Measurements from ENCODE around the gene IL2RA.
"Not testable (repeated sequence)": the region's sequence is repeated elsewhere in the genome, so short reads cannot be mapped to it uniquely, and the experiment has no call there.

IL2RA gene

DNA sequence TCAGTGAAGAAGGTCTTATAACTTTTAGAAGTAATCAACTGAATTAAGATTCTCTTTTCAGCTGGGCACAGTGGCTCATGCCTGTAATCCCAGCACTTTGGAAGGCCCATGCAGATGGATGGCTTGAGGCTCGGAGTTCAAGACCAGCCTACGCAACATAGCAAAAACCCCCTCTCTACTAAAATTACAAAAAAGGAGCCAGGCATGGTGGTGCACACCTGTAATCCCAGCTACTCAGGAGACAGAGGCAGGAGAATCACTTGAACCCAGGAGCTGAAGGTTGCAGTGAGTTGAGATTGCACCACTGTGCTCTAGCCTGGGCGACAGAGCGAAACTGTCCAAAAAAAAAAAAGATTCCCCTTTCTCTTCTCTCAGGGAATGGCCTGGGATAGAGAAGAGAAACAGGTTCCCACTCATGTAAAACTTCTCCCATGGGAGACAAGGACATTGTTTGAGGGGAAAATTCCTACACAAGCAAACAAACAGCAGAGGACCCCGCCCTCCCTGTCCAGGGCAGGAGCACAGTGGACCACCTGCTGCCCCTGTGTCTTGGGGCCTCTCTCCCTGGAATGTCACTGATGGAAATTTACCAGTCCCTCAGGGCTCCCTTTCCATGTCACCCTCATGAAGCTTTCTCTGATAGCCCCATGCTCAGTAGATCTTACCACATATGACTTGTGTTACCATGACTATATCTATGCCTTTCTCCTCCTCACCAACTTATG is 5.6 kb downstream of the IL2RA start:
- no peak for DNase-seq

DNA sequence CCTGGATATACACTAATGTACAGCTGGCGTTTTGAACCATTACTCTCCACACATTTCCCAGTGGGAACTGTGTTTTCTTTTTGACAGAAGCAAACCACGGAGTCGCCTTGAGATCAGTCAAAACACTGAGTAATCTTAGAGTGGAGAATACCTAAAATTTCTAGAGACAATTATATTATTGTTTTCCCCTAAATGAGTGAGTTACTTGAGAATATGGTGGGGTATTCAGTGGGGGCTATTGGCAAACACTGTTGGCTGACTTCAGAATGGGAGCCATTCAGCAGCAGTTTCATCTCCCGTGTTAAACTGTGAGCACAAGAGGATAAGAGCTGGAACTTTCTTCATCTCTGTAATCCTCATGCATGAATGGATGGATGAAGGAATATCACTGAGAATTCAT is 6.2 kb downstream of the IL2RA start:
- DNase-seq, result no peak

DNA sequence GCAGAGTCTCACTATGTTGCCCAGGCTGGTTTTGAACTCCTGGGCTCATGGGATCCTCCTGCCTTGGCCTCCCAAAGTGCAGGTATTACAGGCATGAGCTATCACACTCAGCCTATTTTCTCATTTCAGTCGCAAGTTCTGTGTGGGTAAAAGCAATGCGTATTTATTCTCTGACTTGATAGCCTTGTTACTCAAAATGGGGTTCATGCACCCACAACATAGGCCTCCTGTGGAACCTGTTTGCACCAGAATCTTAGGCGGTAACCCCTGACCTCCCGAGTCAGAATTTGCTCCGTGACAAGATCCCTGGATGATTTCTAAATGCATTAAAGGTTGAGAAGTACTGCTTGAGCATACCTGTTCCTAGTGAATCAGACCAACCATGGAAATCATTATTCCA is 7.3 kb downstream of the IL2RA start:
- DNase-seq, result no peak

DNA sequence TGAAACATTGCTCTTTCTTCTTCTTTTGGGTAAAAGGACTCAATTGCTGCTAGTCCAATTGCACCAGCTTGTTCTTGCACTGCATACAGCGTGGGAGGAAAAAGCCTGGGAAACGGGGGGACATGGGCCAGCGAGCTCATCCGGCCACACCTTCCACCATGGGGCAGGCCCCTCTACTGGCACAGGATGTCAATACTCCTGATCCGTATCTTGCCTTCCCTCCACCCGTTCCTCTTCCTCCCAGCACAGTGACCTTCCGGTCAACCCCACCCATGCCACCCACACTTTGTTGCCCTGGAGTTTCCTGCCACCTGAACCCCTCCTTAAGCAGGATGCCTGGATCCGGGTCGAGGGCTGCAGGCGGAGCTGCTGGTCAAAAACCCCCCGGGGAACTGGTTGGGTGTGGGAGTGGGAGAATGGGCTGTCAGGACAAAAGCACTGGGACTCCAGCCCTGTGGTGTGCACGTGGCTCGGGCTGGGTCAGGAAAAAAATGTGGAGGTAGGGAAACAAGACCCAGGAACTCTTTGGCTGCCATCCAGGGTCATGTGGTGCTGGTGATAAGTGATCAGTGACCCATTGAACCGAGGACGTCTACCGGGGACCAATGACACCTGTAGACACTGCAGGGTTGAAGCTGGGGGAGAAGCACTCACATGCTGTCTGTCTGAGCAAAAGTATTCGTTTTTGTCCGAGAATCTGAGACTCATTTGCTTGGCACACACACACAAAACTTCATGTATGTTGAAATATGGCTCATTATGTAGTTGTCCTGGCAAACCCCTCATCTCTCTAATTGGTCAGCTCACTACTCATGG is 8.1 kb downstream of the IL2RA start:
- no peak for DNase-seq

DNA sequence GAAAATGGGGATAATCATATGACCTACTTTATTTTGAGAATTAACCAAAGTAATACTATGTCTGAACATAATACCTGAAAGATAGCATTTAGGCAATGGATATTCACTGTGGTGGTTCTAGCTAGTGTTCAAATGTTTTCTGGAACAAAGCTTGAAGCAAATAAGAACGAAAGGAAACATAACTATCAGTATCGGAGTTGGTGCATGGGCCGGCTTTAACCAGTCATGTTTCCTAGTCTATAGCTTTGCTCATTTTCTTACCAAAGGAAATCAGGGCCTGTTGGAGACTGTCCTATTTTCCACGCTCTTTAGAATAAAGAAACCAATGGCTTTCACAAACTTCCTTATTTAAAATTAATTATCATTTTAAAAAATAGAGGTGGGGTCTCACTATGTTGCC is 8.9 kb downstream of the IL2RA start:
- no peak for DNase-seq

DNA sequence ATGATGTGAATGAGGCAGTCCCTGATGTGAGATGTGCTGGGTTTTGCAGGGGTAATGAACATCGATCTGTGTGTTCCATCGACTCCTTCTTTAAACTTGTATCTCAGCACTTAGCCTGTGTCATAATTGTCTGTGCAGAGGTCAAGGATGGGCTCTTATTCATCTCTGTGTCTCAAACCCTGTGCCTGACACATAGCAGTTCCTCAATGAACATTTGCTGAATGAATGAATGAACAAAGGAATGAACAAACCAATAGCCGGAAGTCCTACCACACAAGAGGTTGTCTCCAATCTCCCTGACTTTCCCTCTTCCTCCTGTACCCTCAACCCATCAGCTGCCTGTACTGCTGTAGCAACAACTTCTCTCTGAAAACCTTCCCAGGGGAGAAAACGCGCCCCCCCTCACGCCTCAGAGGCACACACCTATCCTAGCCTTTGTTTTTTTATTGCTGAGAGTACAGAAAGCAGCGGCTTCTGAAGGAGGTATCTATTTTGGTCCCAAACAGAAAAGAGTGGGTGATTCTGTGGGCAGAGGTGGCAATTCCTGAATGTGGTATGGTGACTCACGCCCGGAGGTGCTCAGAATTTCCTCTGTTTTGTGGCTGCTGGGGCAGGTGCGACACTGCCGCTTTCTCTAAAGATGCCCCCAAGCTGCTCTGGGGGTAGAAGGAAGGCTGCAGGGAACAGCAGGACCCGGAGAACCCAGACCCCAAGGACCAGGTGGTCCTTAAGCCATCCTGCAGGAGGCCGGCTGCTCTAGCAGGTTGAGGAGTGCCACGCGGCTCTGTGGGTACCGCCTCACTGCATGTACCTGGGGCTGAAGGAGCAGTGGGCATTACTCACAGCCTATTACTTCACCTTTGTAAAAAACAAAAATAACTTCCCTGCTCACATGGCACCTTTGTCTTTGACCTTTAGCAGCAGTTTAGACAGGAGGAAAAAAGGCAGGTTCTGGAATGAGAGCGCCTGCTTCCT is 9.6 kb downstream of the IL2RA start:
- no peak for DNase-seq

DNA sequence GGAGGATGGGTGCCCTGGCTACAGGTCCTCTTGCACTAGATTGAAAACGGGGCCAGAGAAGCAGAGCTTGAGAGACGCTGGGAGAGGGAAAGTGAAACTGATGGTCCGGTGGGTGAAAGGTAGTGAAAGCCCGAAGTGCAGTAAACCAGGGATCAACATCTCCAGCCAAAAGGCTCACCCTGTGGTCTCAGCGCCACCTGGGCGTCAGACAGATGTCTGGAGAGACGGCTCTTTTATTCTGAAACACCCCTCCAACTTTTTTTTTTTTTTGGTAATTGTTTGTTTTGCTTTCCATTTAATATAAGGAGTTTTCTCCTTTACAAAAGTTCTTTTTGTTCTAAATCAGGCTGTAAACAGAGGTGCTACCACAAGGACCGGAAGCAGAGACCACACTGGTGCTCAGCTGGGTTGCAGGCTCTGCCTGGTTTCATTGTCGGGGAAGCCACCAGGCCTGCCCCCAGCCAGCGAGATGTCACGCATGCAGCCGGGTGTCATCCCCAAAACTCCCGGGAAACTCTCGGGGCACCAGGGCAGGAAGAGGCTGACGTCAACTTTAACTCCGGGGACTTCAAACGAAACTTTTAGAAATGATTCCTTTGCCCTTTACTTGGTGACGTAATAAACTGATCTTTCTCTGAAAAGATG is 11.2 kb downstream of the IL2RA start:
- DNase-seq, result no peak

DNA sequence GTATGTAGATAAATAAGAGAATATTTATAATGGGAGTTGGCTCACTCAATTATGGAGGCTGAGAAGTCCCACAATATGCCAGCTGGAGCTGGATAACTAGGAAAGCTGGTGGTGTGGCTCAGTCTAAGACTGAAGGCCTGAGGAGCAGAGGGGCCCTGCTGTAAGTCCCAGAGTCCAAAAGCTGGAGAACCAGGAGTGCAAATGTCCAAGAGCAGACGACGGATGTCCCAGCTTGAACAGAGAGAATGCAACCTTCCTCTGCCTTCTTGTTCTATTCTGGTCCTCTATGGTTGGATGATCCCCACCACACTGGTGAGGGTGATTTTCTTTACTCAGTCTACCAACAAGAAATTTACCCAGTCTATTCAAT is 13.2 kb downstream of the IL2RA start:
- DNase-seq, result no peak

DNA sequence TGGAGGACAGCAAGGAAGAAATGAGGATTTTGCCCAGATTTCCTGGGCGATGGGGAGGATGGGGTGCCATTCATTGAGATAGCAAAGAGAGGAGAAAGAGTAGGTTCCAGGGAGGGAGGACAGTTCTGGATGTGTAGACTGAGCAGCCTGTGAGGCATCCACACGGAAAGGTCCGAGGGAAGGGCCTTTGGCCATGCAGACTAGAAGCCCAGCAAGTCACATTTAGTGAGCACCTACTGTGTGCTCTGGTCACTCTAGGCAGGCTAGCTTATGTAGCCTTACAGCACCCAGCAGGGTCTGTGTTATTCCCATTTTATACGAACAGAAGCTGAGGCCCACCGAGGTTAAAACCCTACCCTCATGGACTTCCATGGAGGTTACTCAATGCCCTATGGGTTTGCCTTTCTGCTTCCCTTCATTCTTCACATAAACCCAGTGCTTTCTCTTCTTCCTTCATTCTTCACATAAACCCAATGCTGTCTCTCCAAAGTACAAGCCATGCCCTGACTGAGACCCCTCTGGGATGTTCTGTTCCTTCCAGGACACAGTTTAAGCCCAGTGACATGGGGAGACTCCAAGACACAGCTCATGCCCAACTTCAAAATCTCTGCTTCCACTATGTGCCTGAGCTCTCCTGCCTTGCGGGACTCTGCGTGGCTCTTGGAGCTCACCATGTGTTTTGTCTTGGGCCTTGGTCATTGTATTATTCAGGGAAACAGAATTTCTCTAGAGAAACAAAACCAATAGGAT is 13.7 kb downstream of the IL2RA start:
- no peak for DNase-seq

DNA sequence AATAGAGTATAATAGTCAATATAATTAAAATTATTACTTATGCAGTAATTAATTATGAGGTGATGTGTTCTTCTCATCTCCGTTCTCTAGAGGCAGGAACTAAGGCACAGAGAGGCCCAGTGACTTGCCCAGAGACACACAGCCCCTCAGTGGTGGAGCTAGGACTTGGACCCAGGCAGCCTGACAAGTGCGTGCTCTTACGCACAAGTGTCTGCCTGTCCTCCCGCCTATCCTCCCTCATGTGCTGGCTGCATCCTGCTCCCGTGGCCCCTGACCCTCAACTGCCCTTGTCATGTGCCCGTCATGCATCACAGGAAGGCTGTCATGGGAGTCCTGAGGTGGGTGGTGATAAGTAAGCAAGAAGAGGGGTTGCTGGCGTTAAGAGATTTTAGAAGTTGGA is 14.3 kb downstream of the IL2RA start:
- DNase-seq, result no peak

DNA sequence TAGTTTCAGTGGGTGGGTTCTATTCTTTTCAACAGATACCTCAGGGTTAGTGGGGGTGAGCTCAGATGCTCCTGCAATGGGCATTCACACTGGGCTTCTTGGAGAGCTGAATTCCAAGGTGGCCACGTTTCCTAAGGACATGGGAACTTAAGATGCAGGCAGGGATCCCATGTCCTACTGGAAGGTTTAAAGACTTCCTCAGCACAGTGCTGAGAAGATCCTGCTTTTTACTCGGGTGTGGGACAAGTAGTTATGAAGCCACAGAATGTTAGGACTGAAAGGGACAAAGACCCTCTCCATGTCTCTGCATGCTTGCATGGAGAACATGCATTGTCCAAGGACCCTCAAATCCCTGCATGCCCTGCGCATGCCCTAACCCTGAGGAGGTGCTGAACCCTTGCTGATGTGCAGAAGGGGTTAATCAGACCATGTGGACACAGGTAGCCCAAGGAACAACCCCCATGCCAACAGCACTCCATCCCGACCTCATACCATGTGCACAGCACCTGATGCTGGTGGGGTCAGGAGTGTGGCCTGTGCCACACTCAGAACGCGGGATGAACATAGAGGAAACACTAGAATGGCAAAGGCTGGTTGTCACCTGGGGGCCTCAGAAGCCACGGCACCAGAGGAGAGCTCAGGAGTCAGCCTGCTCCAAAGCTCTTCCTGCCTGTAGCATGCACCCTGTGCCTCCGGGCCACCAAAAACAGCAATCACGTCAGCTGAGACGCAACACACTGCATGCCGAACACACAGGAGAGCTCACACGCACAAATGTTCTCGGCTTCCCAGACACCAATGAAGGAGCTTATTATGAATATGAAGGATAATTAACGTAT is 15.2 kb downstream of the IL2RA start:
- no peak for DNase-seq

DNA sequence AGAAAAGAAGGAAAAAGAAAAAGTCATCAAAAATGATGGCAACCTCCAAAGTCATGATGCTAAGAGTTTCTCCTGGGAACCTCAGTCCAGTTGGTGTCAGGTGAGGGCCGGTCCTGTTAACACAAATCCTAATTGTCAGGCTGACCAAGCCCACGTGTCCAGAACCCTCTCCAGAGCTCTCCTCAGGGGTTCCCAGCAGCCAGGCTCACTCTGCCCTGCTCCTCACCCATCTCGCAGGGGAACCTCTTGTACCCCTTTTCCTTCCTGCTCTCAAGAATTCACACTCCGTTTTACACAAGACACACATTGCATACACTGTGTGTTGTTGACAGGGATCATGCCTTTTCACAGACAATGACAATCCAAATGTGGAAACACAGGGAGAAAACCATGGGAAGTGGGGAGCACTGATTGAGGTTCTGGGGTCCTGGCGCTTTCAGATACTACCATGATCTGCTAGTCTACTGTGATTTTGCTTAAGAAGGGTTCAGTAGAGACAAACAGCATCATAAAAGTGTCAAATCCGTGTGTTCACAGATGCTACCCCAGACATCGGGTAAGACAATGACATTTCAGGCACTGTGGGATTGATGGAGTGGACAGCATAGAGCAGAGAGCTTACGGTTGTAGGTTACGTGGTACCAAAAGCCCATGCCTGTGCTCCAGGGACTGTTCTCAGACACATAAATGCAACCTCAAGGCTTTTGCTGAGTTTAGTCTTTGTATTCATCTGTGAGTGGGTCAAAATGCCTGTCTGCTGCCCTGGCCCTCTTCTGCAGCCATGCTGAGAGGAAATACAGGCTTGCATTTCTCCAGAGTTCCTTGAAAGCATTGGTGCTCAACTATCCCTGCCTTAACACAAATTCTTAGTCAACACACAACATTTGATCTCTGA is 16.0 kb downstream of the IL2RA start:
- no peak for DNase-seq

DNA sequence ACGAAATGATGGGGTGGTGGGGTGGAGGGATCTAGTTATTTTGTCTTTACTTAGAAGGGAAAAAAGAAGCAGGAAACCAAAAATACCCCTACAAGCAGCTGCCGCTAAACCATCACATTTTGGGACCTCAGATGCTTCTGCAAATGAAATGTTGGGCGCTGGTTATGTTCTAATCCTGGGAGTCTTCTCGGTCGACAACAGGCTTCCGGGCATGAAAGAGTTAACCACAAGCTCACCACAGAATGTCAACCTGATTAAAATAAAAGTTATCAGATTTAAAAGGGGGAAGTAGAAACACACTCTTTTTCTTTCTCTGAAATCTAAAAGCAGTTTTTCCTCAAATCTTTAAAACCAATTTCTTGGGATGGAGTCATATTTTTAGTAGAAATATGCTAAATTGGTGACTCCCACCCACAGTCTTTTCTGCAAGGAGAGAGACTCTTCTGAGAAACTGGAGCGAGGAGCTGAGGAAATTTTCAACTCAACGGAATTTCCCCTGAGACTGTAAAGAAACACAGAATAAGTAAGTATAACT is 16.8 kb downstream of the IL2RA start:
- DNase-seq, result no peak

DNA sequence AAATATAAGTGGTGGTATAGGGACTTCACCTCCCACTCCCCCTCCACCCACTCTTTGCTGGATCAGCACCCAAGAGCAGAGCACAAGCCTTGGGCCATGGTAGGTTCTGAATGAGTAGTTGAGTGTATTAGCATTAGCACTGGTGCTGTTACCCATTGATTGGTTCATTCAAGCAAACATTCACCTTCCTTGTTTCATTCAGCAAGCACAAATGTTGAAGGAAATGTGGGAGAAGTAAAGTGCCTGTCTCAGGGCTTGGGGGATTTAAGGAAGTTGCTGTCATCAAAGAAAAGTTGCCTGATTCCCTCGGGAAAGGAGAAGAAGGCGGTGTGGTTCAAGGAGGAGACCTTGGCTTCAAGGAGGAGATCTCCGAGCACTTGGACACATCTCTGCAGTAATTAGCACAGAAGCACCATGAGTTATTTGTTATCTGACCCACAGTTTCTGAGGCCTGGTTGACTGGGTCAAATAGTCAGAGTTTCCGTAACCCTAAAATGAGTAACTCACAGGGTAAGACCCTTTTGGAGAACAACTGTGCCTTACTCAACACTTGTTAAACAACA is 17.3 kb downstream of the IL2RA start:
- no peak for DNase-seq

DNA sequence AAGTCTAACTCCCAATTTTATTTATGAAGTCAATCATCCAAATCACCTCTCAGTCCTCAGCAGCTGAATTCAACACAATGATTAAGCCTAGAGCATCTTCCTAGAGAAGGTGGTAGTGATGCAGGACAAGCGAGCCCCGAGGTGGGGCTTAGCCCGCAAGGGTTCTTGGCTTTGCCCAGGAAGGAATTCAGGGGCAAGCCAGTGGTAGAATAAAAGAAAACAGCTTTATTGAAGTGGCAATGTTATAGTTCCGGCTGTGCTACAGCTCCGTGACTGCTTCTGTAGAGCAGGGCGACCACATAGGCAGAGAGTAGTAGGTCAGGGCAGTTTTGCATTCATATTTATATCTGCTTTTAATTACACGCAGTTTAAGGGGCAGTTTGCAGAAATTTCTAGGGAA is 18.1 kb downstream of the IL2RA start:
- DNase-seq, result no peak

DNA sequence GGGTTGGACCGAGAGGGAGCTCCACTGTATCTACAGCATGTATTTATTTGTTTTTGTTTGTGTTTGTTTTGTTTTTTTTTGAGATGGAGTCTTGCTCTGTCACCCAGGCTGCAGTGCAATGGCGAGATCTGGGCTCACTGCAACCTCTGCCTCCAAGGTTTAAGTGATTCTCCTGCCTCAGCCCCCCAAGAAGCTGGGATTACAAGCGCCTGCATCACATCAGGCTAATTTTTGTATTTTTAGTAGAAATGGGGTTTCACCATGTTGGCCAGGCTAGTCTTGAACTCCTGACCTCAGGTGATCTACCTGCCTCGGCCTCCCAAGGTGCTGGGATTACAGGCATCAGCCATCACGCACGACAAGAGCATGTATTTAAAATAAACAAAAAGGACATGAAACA is 18.8 kb downstream of the IL2RA start:
- not testable (repeated sequence) for DNase-seq

DNA sequence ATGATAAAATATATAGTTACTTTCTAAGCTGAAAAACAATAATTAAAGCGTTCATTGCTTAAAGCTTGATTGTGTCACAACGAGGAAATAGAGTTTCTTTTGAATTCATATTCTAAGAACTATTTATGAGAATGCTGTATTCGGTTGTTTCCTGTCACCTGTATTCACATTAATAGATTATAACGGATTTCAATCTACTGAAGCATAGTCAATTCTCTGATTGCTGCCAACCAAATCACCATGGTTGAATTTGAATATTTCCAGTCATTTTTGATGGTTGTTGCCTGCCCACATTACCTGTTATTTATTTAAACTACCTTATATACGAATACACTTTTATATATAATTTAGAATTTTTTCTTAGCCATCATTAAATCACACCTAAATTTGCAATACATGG is 22.0 kb downstream of the IL2RA start:
- DNase-seq, result no peak

DNA sequence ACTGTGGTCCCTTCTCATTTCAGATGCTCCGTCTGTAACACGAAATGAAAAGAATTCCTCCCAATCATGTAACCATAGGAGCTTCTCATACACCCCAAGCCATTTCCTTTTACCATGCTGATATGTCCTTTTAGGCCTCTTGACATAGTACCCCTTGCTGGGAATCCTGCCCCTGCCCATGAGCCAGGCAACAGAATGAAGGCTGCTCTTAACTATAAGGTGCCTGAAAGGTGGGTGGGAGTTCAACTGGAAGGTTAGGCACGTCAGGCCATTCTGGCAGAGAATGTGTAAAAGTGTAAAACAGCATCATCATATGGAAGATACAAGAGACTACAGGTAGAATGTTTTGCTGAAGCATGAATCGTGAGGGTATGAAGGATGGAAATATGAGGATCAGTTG is 22.5 kb downstream of the IL2RA start:
- no peak for DNase-seq

DNA sequence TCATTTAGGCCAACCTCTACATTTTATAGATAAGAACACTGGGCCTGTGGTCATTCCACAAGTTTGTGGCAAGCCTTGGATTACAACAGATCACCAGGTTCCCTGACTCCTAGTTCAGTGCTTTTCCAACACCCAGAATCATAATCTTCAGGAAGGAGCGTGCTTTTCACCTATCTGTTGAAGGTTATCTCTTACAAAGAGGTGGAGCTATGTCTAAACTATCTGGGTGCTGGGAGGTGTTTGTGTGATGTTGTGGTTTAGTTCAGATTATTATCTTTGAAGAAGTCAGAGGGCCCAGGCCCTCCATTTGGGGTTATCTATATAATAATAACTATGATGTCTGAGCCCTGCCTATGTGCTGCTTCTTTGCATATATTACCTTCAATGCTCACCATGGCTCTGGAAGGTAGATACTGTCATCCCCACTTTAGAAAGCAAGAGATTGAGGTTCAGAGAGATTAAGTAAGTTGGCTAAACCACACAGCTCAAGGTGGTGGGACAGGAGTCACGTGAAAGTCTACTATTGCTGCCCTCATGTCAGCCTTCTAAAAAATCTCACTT is 24.0 kb downstream of the IL2RA start:
- no peak for DNase-seq
